Gastrocnemius medialis (tissue), 4 donors: ENCODE results near the gene KCNS1. TPM values are rescaled to one million over a fixed set of nuclear protein-coding genes. Genes with fewer than 3 reads are reported as not detected.
A peak's percentile ranks its signal among the peaks of the same experiment; 100 is the strongest.

Experiments used
- ATAC-seq, 2 donors: fragments of 150-250 bp; one replicate each; pipeline ENCODE4 v1.9.1; 2016
- DNase-seq, 2 donors: peaks; one replicate each; pipeline ENCODE4 v3.0.0-alpha.2; 2019
- H3K27ac ChIP-seq, 4 donors: fragments of 200-600 bp; sonication (generic); 1 replicate in 1 of 4; 2 replicates in 3 of 4; pipeline ENCODE4 v1.5.1; 2016 to 2018; ENCODE audit warnings: mild to moderate bottlenecking in 2 of 4, moderate library complexity in 1 of 4
- H3K27me3 ChIP-seq, 3 donors: fragments of 200-600 bp; sonication (generic) in 2 of 3; 1 replicate in 1 of 3; 2 replicates in 2 of 3; pipeline versions ENCODE4 v1.5.1 to v1.6.0; 2016 to 2019; ENCODE audit warnings: mild to moderate bottlenecking in 1 of 3, moderate library complexity in 1 of 3
- H3K36me3 ChIP-seq, 2 donors: fragments of 200-600 bp; sonication (generic) in 1 of 2; one replicate each; pipeline ENCODE4 v1.5.1; 2017 to 2018
- H3K4me1 ChIP-seq, 2 donors: fragments of 200-600 bp; sonication (generic) in 1 of 2; one replicate each; pipeline ENCODE4 v1.5.1; 2016 to 2017; ENCODE audit warnings: mild to moderate bottlenecking in 2 of 2
- H3K4me3 ChIP-seq, 4 donors: fragments of 200-600 bp; sonication (generic) in 3 of 4; 1 replicate in 1 of 4; 2 replicates in 3 of 4; pipeline ENCODE4 v1.5.1; 2016 to 2019; ENCODE audit warnings: mild to moderate bottlenecking in 2 of 4
- H3K9me3 ChIP-seq, 3 donors: fragments of 200-600 bp; sonication (generic) in 2 of 3; 1 replicate in 1 of 3; 2 replicates in 2 of 3; pipeline ENCODE4 v1.5.1; 2016 to 2019
- POLR2A ChIP-seq, 2 donors: fragments of 450-650 bp; IDR thresholded peaks; one replicate each; pipeline ENCODE4 v1.6.1; 2017; ENCODE audit warnings: antibody characterized with exemption in 2 of 2, mild to moderate bottlenecking in 2 of 2, moderate library complexity in 2 of 2
- in situ Hi-C, 4 donors: fragments of 200-750 bp; cut with MboI; loops; one replicate each; pipeline versions ENCODE4 v1.15.0 to v1.8.0; 2017; ENCODE audit warnings: low sequenced_read_pairs in 4 of 4
- intact Hi-C: fragments of 100-400 bp; cut with DNase I; formaldehyde crosslinking; loops from one replicate; pipeline ENCODE4 v1.15.1; 2023; ENCODE audit warnings: low total_unique reads
- total RNA-seq, 4 donors: library from RNA; depleted of rRNA; stranded (reverse); fragments of >200 nt; gene quantifications; one replicate each; pipeline versions ENCODE4 v1.1.0 to v1.2.3, GENCODE V29; 2016
- TF ChIP-seq, protein P1 (sequence below), 5 experiments: fragments of 450-650 bp in 3 of 5; fragments of 200-600 bp in 2 of 5; sonication (generic) in 2 of 5; IDR thresholded peaks in 4 of 5; conservative IDR thresholded peaks in 1 of 5; 1 replicate in 4 of 5; 2 replicates in 1 of 5; pipeline ENCODE4 v1.5.1; 2016 to 2019; ENCODE audit warnings: antibody characterized with exemption in 5 of 5, mild to moderate bottlenecking in 3 of 5, moderate library complexity in 3 of 5

The KCNS1 gene
- total RNA-seq, 4 donors from 2014 or later = not detected

DNA sequence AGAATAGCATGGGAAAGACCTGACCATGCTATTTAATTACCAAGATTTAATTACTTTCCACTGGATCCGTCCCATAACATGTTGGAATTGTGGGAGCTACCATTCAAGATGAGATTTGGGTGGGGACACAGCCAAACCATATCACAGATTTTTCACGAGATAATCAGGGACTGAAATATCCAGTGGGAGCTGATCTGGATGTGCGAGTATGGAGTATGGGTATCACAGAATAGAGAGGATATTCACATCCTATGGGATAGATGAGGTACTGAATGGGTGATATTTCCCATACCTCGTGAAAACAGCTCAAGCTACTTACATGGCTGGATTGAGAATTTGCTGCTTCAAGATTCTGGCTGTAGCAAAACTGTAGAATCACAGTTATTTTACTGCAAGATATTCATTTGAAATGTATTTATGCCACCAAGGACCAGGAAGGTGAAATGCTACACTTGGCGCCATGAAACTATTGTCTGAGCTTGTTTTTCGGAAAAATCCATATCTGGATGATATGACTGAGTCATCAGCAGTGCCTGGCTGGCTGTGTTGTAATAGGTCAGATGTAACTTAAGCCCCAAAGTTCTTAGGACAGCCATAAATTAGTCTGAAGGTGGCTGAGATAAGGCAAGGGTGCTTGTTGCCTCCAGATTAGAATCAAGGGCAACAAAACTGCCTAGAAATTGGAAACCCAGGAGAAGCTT is 29.8 kb downstream of the KCNS1 start:
- intact Hi-C loops (no loop called here), in situ Hi-C loops (loop anchor here in 1 of 4 donors (25.0 kb wide), 1 partner anchor 109 kb away; the partner anchor contains the start of genes STK4 and TOMM34)
- DNase-seq (peak in 1 of 2 donors; percentile 20), ATAC-seq (peak; percentile 95 to 98)
- H3K36me3 ChIP-seq = peaks cover 0 to 15% of the 10 kb centered on the region in 2 donors
- H3K27me3 ChIP-seq = no peaks in the 10 kb centered on the region
- peak overlapping the region in 3 of 4 donors; percentile 14 to 48 (median 35) for H3K27ac ChIP-seq
- TF ChIP-seq POLR2A (IDR thresholded peaks at IDR 0.05) = no peak
- TF ChIP-seq, protein P1, sequence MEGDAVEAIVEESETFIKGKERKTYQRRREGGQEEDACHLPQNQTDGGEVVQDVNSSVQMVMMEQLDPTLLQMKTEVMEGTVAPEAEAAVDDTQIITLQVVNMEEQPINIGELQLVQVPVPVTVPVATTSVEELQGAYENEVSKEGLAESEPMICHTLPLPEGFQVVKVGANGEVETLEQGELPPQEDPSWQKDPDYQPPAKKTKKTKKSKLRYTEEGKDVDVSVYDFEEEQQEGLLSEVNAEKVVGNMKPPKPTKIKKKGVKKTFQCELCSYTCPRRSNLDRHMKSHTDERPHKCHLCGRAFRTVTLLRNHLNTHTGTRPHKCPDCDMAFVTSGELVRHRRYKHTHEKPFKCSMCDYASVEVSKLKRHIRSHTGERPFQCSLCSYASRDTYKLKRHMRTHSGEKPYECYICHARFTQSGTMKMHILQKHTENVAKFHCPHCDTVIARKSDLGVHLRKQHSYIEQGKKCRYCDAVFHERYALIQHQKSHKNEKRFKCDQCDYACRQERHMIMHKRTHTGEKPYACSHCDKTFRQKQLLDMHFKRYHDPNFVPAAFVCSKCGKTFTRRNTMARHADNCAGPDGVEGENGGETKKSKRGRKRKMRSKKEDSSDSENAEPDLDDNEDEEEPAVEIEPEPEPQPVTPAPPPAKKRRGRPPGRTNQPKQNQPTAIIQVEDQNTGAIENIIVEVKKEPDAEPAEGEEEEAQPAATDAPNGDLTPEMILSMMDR (IDR thresholded peaks at IDR 0.05 in 4 of 5, conservative IDR thresholded peaks at IDR 0.05 in 1 of 5) = no peak
- peaks cover 7 to 11% of the 10 kb centered on the region in 2 donors for H3K4me1 ChIP-seq
- no peak overlapping the region for H3K4me3 ChIP-seq
- no peaks in the 10 kb centered on the region for H3K9me3 ChIP-seq

GRCh38 chr20:45069261-45069660 is 31.7 kb downstream of the KCNS1 start:
- H3K4me1 ChIP-seq = peaks cover 11 to 13% of the 10 kb centered on the region in 2 donors
- ATAC-seq (no peak), DNase-seq (no peak)
- H3K27ac ChIP-seq = no peak overlapping the region
- intact Hi-C loops = no loop called here
- in situ Hi-C loops = loop anchor here in 1 of 4 donors (25.0 kb wide), 1 partner anchor 107 kb away; the partner anchor contains the start of genes STK4 and TOMM34
- TF ChIP-seq, protein P1 (IDR thresholded peaks at IDR 0.05 in 4 of 5, conservative IDR thresholded peaks at IDR 0.05 in 1 of 5) = no peak
- TF ChIP-seq POLR2A (IDR thresholded peaks at IDR 0.05) = no peak
- no peaks in the 10 kb centered on the region for H3K9me3 ChIP-seq
- H3K4me3 ChIP-seq = no peak overlapping the region
- no peaks in the 10 kb centered on the region for H3K36me3 ChIP-seq
- no peaks in the 10 kb centered on the region for H3K27me3 ChIP-seq

GRCh38 chr20:45067558-45067957 is 33.4 kb downstream of the KCNS1 start:
- Histone ChIP-seq H3K36me3 (no peaks in the 10 kb centered on the region), H3K4me1 (peaks cover 11 to 13% of the 10 kb centered on the region in 2 donors), H3K27ac (no peak overlapping the region), H3K4me3 (no peak overlapping the region), H3K27me3 (no peaks in the 10 kb centered on the region), H3K9me3 (no peaks in the 10 kb centered on the region)
- intact Hi-C loops (no loop called here), in situ Hi-C loops (loop anchor here in 1 of 4 donors (25.0 kb wide), 1 partner anchor 105 kb away; the partner anchor contains the start of genes STK4 and TOMM34)
- TF ChIP-seq, protein P1 (IDR thresholded peaks at IDR 0.05 in 4 of 5, conservative IDR thresholded peaks at IDR 0.05 in 1 of 5) = no peak
- DNase-seq (no peak), ATAC-seq (no peak)

DNA sequence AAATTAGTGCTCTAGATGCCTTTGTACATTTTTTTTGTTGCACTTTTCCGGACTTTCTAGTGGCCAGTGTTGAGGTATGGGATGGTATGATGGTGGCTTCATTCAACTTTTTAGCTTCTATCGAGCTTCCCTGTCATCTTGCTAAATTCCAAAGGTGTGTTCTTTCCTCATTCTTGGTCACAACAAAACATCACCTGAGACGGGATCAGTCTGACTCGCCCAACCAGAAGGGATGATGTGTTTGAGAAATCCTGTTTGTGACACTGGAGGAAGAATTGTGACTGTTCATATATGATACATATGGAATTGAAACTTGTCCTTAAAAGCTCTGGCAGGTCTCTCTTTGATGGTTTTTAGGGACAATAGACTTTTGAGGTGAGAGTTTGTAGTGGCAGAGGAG is 33.8 kb downstream of the KCNS1 start:
- TF ChIP-seq, protein P1 (IDR thresholded peaks at IDR 0.05 in 4 of 5, conservative IDR thresholded peaks at IDR 0.05 in 1 of 5) = no peak
- TF ChIP-seq POLR2A (IDR thresholded peaks at IDR 0.05) = no peak
- intact Hi-C loops (no loop called here), in situ Hi-C loops (loop anchor here in 1 of 4 donors (25.0 kb wide), 1 partner anchor 105 kb away; the partner anchor contains the start of genes STK4 and TOMM34)
- Histone ChIP-seq H3K4me1 (peaks cover 11 to 13% of the 10 kb centered on the region in 2 donors), H3K27ac (no peak overlapping the region), H3K9me3 (no peaks in the 10 kb centered on the region), H3K36me3 (no peaks in the 10 kb centered on the region), H3K27me3 (no peaks in the 10 kb centered on the region), H3K4me3 (no peak overlapping the region)
- ATAC-seq = no peak
- DNase-seq = no peak
